Loucy (cell line): ENCODE results near the gene HGS.

Source experiments
- H2AFZ ChIP-seq: fragments of 200-600 bp; sonication (generic); 2 replicates; pipeline ENCODE4 v1.6.0; 2016; ENCODE audit warnings: antibody characterized with exemption, mild to moderate bottlenecking, low read length, moderate library complexity
- H3F3A ChIP-seq: fragments of 200-600 bp; 2 replicates; pipeline ENCODE4 v1.6.0; 2016; ENCODE audit warnings: antibody characterized with exemption, low read depth, mild to moderate bottlenecking
- H3K27me3 ChIP-seq: fragments of 200-600 bp; sonication (generic); 2 replicates; pipeline ENCODE4 v1.6.1; 2014; ENCODE audit warnings: low read length, mild to moderate bottlenecking; ENCODE audit not compliant: insufficient read depth, poor library complexity, severe bottlenecking
- H3K36me3 ChIP-seq: fragments of 200-600 bp; sonication (generic); 2 replicates; pipeline ENCODE4 v1.6.1; 2016; ENCODE audit warnings: low read length; ENCODE audit not compliant: insufficient read depth
- H3K4me1 ChIP-seq: fragments of 200-600 bp; sonication (generic); 2 replicates; pipeline ENCODE4 v1.5.1; 2014; ENCODE audit warnings: low read length, mild to moderate bottlenecking; ENCODE audit not compliant: insufficient read depth, poor library complexity, severe bottlenecking
- H3K4me2 ChIP-seq: fragments of 200-600 bp; sonication (generic); 2 replicates; pipeline ENCODE4 v1.6.0; 2014; ENCODE audit warnings: antibody characterized with exemption, low read length, low read depth, mild to moderate bottlenecking; ENCODE audit not compliant: poor library complexity, severe bottlenecking
- H3K4me3 ChIP-seq: fragments of 200-600 bp; sonication (generic); 2 replicates; pipeline ENCODE4 v1.5.1; 2014; ENCODE audit warnings: low read length, mild to moderate bottlenecking, mixed read lengths; ENCODE audit not compliant: poor library complexity, severe bottlenecking
- H3K79me2 ChIP-seq: fragments of 200-600 bp; sonication (generic); 2 replicates; pipeline ENCODE4 v1.6.1; 2014; ENCODE audit warnings: low read length; ENCODE audit not compliant: insufficient read depth
- H3K9ac ChIP-seq: fragments of 200-600 bp; sonication (generic); 2 replicates; pipeline ENCODE4 v1.6.0; 2014; ENCODE audit warnings: mild to moderate bottlenecking, low read depth, low read length, moderate library complexity; ENCODE audit not compliant: poor library complexity, severe bottlenecking
- H3K9me2 ChIP-seq: fragments of 200-600 bp; sonication (generic); replicated peaks from 2 replicates; pipeline ENCODE4 v1.6.1; 2016; ENCODE audit warnings: low read depth, low read length, mixed read lengths
- H3K9me3 ChIP-seq: fragments of 200-600 bp; sonication (generic); 2 replicates; pipeline ENCODE4 v1.6.1; 2014; ENCODE audit warnings: mild to moderate bottlenecking, antibody characterized with exemption, low read length, low read depth; ENCODE audit not compliant: insufficient read depth
- H4K20me1 ChIP-seq: fragments of 200-600 bp; sonication (generic); 2 replicates; pipeline ENCODE4 v1.6.0; 2014; ENCODE audit warnings: antibody characterized with exemption, low read length, mild to moderate bottlenecking; ENCODE audit not compliant: insufficient read depth, poor library complexity, severe bottlenecking
- EZH2phosphoT487 ChIP-seq: fragments of 200-600 bp; IDR thresholded peaks from 2 replicates; pipeline ENCODE4 v1.6.1; 2018; ENCODE audit warnings: antibody characterized with exemption, mild to moderate bottlenecking, moderate library complexity, borderline replicate concordance
- TF ChIP-seq, protein P1 (sequence below): fragments of 200-600 bp; sonication (generic); conservative IDR thresholded peaks from 2 replicates; pipeline ENCODE4 v1.5.1; 2014; ENCODE audit warnings: mild to moderate bottlenecking, antibody characterized with exemption, low read length

Gene HGS

GRCh38 chr17:81636505-81637288, 47.1 kb upstream of the HGS start, which contains the start of the genes NPLOC4 and TSPAN10:
NPLOC4 (minus strand) TSS chr17:81637112; CDS start chr17:81636930, 182 bp downstream.
TSPAN10 (plus strand) TSS chr17:81637196; CDS start chr17:81642413, 5,217 bp downstream.
- peak within 1 kb of the TSS; percentile 91 for H2AFZ ChIP-seq
- no peaks in the 10 kb centered on the region for H3K9me2 ChIP-seq
- H3K36me3 ChIP-seq, result no peaks in the 10 kb centered on the region
- peaks cover 50% of the 10 kb centered on the region for H3K79me2 ChIP-seq
- H3K4me2 ChIP-seq, result peak within 1 kb of the TSS; percentile 76
- peak within 1 kb of the TSS; percentile 99 for H3K9ac ChIP-seq
- TF ChIP-seq, protein P1, sequence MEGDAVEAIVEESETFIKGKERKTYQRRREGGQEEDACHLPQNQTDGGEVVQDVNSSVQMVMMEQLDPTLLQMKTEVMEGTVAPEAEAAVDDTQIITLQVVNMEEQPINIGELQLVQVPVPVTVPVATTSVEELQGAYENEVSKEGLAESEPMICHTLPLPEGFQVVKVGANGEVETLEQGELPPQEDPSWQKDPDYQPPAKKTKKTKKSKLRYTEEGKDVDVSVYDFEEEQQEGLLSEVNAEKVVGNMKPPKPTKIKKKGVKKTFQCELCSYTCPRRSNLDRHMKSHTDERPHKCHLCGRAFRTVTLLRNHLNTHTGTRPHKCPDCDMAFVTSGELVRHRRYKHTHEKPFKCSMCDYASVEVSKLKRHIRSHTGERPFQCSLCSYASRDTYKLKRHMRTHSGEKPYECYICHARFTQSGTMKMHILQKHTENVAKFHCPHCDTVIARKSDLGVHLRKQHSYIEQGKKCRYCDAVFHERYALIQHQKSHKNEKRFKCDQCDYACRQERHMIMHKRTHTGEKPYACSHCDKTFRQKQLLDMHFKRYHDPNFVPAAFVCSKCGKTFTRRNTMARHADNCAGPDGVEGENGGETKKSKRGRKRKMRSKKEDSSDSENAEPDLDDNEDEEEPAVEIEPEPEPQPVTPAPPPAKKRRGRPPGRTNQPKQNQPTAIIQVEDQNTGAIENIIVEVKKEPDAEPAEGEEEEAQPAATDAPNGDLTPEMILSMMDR, result no peak
- TF ChIP-seq EZH2phosphoT487, result no peak
- no peaks in the 10 kb centered on the region for H3F3A ChIP-seq
- H3K4me3 ChIP-seq, result peak within 1 kb of the TSS; percentile 93
- H3K27me3 ChIP-seq, result no peaks in the 10 kb centered on the region
- no peaks in the 10 kb centered on the region for H3K9me3 ChIP-seq
- peaks cover 26% of the 10 kb centered on the region for H4K20me1 ChIP-seq
- peaks cover 11% of the 10 kb centered on the region for H3K4me1 ChIP-seq

DNA sequence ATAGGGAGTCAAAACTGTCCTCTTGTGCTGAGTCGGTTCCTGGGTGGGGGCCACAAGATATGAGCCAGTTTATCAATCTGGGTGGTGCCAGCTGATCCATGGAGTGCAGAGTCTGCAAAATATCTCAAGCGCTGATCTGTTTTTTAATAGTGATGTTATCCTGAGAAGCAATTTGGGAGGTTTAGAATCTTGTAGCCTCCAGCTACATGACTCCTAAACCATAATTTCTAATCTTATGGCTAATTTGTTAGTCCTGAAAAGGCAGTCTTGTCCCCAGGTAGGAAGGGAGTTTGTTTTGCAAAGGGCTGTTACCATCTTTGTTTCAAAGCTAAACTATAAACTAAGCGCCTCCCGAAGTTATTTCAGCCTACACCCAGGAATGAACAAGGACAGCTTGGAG, 45.1 kb upstream of the HGS start:
- H3K36me3 ChIP-seq, result no peaks in the 10 kb centered on the region
- no peaks in the 10 kb centered on the region for H3K9me2 ChIP-seq
- H3K4me1 ChIP-seq, result peaks cover 11% of the 10 kb centered on the region
- H4K20me1 ChIP-seq, result peaks cover 22% of the 10 kb centered on the region
- TF ChIP-seq, protein P1, result no peak
- TF ChIP-seq EZH2phosphoT487, result no peak
- H3K9ac ChIP-seq, result no peak overlapping the region
- H3F3A ChIP-seq, result no peaks in the 10 kb centered on the region
- H3K4me2 ChIP-seq, result no peak overlapping the region
- no peaks in the 10 kb centered on the region for H3K9me3 ChIP-seq
- peaks cover 31% of the 10 kb centered on the region for H3K79me2 ChIP-seq
- no peaks in the 10 kb centered on the region for H3K27me3 ChIP-seq
- H3K4me3 ChIP-seq, result no peak overlapping the region
- no peak overlapping the region for H2AFZ ChIP-seq

DNA sequence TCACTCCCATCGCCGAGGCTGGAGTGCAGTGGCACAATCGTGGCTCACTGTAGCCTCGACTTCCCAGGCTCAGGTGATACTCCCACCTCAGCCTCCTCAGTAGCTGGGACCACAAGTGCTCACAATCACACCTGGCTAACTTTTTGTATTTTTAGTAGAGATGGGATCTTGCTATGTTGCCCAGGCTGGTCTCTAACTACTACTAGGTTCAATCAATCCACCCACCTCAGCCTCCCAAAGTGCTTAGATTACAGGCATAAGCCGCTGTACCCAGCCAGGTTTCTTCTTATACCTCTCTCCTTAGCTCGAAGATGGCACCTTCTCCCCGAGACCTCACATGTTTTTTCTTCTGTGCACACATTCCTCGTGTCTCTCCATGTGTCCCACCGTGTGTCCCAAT, 43.8 kb upstream of the HGS start:
- Histone ChIP-seq H3K79me2 (peaks cover 18% of the 10 kb centered on the region), H3F3A (no peaks in the 10 kb centered on the region), H4K20me1 (peaks cover 16% of the 10 kb centered on the region), H3K9ac (no peak overlapping the region), H3K4me2 (no peak overlapping the region), H2AFZ (no peak overlapping the region), H3K4me1 (peaks cover 6% of the 10 kb centered on the region), H3K4me3 (no peak overlapping the region), H3K9me3 (no peaks in the 10 kb centered on the region), H3K27me3 (no peaks in the 10 kb centered on the region), H3K9me2 (no peaks in the 10 kb centered on the region), H3K36me3 (no peaks in the 10 kb centered on the region)
- TF ChIP-seq, protein P1, result no peak
- TF ChIP-seq EZH2phosphoT487, result no peak
